ENCODE measurements around the gene CENPH.
A peak's percentile ranks its signal among the peaks of the same experiment; 100 is the strongest.
"Not testable (repeated sequence)": the region's sequence is repeated elsewhere in the genome, so short reads cannot be mapped to it uniquely, and the experiment has no call there.

The CENPH gene

DNA sequence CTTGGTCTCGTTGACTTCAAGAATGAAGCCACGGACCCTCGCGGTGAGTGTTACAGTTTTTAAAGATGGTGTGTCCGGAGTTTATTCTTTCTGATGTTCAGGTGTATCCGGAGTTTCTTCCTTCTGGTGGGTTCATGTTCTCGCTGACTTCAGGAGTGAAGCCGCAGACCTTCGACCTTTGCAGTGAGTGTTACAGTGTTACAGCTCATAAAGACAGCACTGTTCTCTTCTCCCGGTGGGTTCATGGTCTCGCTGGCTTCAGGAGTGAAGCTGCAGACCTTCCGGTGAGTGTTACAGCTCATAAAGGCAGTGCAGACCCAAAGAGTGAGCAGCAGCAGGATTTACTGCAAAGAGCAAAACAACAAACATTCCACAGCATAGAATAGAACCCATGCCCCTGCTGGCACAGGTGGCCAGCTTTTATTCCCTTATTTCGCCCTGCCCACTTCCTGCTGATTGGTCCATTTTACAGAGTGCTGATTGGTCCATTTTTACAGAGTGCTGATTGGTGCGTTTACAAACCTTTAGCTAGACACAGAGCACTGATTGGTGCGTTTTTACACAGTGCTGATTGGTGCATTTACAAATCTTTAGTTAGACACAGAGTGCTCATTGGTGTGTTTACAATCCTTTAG lies 7.6 kb upstream of the CENPH start:
- peaks cover 17% of the 10 kb centered on the region for H3K36me3 Mint-ChIP-seq (ENCODE audit: low read depth)
- H3K9me3 Mint-ChIP-seq; H3K4me3 Mint-ChIP-seq; H3K4me1 Mint-ChIP-seq (ENCODE audit: low read depth); H3K27ac Mint-ChIP-seq; H3K27me3 Mint-ChIP-seq: not testable (repeated sequence)

DNA sequence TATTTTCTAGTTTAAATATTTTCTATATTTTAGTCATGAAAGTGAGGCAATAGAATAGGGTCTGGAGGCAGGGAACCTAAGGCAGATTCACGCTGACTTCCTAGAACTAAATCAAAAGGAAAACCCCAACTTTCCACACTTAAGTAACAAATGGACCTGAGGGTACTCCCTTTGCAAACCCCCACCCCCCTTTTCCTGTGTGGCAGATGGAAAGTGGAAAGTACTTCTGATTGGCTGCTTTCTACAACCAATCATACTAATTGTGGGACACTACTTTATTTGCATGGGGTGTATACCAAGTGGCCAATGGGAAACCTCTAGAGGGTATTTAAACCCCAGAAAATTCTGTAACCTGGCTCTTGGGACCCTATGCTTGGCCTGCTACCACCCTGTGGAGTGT lies 4.8 kb upstream of the CENPH start:
- Mint-ChIP-seq H3K36me3 (ENCODE audit: low read depth) (no peaks in the 10 kb centered on the region), H3K27ac (no peak overlapping the region), H3K4me3 (no peak overlapping the region), H3K4me1 (ENCODE audit: low read depth) (peaks cover 9% of the 10 kb centered on the region), H3K9me3 (no peaks in the 10 kb centered on the region), H3K27me3 (no peaks in the 10 kb centered on the region)

DNA sequence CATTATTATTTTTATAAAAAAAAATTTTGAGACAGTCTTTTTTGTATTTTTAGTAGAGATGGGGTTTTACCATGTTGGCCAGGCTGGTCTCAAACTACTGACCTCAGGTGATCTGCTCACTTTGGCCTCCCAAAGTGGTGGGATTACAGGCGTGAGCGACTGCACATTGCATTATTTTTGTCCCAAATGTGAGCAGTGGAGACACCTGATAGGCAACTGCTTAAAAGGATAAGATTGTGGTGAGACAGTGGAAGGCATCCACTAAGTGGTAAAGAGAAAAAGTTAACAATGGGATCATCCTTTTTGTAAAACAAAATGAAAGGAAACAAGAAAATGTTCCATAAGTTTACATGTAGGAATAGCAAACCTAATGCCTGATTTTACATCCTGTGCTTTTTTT lies 2.0 kb upstream of the CENPH start:
- Mint-ChIP-seq H3K27ac (no peak overlapping the region), H3K9me3 (no peaks in the 10 kb centered on the region), H3K4me1 (ENCODE audit: low read depth) (peaks cover 15% of the 10 kb centered on the region), H3K27me3 (no peaks in the 10 kb centered on the region), H3K36me3 (ENCODE audit: low read depth) (peaks cover 9% of the 10 kb centered on the region), H3K4me3 (peak overlapping the region; percentile 25)

DNA sequence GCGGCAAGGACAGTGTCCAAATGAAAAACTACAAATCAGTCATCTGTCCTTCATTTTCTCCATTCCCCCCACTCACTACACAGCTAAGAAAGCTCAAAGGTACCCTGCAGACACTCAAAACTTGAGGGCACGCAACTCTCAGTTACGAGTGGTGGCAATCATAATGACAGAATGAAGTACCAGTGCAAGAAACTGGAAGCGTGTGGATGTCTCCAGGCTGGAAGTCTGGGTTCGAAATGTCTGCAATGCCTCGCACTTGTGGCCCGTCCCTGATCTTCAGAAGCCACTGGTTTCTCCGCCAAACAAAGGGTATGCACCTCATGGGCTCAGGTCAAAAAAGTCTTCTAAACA lies 597 bp upstream of the CENPH start:
- Mint-ChIP-seq H3K9me3 (no peaks in the 10 kb centered on the region), H3K27me3 (no peaks in the 10 kb centered on the region), H3K4me1 (ENCODE audit: low read depth) (peaks cover 15% of the 10 kb centered on the region), H3K4me3 (peak overlapping the region; percentile 98), H3K36me3 (ENCODE audit: low read depth) (peaks cover 11% of the 10 kb centered on the region), H3K27ac (peak overlapping the region; percentile 96)

DNA sequence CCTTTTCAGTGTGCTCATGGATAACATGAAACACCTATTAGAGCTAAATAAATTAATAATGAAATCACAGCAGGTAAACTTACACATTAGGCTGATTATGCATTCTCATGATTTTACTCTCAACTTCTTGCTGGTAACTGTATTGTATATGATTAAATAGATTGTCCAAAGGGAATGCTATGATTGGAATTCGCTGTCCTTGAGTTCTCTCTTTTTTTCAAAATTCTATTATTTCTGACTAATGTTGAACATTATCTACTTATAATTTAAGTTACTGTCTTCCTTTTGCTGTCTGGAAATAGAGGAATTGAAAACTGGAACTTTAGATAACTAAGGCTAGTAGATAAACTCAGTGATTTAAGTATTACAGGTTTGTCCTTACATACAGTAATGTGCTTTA lies 13.1 kb downstream of the CENPH start:
- no peaks in the 10 kb centered on the region for H3K9me3 Mint-ChIP-seq
- no peaks in the 10 kb centered on the region for H3K4me1 Mint-ChIP-seq (ENCODE audit: low read depth)
- H3K27ac Mint-ChIP-seq = no peak overlapping the region
- H3K36me3 Mint-ChIP-seq (ENCODE audit: low read depth) = peaks cover 50% of the 10 kb centered on the region
- H3K4me3 Mint-ChIP-seq = no peak overlapping the region
- H3K27me3 Mint-ChIP-seq = no peaks in the 10 kb centered on the region

DNA sequence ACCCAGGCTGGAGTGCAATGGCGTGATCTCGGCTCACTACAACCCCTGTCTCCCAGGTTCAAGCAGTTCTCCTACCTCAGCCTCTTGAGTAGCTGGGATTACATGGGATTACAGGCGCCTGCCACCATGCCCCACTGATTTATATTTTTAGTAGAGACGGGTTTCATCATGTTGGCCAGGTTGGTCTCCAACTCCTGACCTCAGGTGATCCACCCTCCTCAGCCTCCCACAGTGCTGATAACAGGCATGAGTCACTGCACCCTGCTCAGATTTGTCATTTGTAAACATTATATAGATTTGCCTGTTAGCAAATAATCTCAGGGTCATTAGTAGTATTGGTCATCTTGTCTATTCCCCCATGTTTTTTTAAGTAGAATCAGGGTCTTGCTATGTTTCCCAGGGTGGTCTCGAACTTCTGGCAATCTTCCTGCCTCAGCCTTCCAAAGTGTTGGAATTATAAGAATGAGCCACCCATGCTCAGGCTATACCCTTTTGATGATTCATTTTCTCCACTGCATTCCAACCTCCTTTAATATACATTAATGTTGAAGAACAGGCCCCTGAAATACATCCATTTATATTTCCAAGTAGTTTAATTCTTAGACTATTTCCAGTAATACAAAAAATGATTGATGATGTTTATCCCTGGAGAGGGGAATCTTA lies 17.3 kb downstream of the CENPH start:
- peaks cover 33% of the 10 kb centered on the region for H3K36me3 Mint-ChIP-seq (ENCODE audit: low read depth)
- no peaks in the 10 kb centered on the region for H3K27me3 Mint-ChIP-seq
- no peak overlapping the region for H3K4me3 Mint-ChIP-seq
- no peaks in the 10 kb centered on the region for H3K9me3 Mint-ChIP-seq
- H3K4me1 Mint-ChIP-seq (ENCODE audit: low read depth) = no peaks in the 10 kb centered on the region
- no peak overlapping the region for H3K27ac Mint-ChIP-seq

DNA sequence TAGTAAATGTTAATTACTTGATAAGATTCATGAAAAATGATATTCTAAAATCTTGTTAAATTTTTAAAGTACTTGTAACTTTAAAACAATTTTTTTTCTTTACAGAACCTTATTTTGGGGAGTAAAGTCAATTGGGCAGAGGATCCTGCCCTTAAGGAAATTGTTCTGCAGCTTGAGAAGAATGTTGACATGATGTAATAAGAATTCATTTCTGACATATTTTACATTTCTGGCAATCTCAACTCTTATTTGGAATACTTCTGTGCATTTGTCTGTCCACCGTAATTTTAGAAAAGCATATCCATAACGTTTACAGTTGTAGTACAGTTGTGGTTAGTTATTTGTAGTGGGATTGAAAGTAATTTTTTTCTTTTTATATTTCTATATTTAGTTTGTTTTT lies 20.2 kb downstream of the CENPH start:
- Mint-ChIP-seq H3K9me3 (no peaks in the 10 kb centered on the region), H3K36me3 (ENCODE audit: low read depth) (peaks cover 28% of the 10 kb centered on the region), H3K4me1 (ENCODE audit: low read depth) (no peaks in the 10 kb centered on the region), H3K27ac (no peak overlapping the region), H3K27me3 (no peaks in the 10 kb centered on the region), H3K4me3 (no peak overlapping the region)

DNA sequence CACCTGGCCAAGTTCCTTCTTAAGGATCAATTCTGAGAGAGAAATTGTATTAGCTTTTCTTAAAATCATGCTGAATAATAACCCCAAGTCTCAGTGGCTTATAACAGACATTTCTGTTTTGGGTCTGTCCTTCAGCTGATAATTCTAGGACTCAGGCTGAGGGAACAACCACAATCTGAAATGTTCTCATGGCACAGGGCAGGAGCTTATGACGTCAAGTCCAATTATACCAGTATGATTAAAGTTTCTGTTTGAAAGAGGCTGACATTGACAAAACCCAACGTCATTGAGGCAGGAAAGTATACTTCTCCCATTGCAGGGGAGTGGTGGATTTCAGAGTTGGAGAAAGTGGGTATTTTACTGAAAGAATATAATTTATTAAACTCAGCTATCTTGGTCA lies 21.8 kb downstream of the CENPH start:
- Mint-ChIP-seq H3K9me3 (no peaks in the 10 kb centered on the region), H3K27me3 (no peaks in the 10 kb centered on the region), H3K4me1 (ENCODE audit: low read depth) (peaks cover 4% of the 10 kb centered on the region), H3K36me3 (ENCODE audit: low read depth) (peaks cover 33% of the 10 kb centered on the region), H3K27ac (no peak overlapping the region), H3K4me3 (no peak overlapping the region)

DNA sequence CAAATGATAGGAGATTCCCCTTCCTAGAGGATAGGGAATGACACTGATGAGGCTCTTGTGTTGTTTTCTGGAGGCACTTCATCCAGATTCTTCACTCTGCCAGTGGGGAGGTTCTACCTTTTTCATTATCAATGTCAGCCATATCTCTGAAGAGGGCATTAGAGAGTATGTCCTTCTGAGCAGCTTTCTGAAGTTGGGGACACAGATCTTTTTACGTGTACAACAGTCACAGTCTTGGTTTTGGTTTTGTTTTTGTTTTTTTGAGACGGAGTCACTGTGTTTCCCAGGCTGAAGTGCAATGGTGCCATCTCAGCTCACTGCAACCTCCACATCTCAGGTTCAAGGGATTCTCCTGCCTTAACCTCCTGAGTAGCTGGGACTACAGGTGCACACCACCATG lies 22.6 kb downstream of the CENPH start:
- no peak overlapping the region for H3K27ac Mint-ChIP-seq
- H3K36me3 Mint-ChIP-seq (ENCODE audit: low read depth) = peaks cover 27% of the 10 kb centered on the region
- H3K27me3 Mint-ChIP-seq = no peaks in the 10 kb centered on the region
- H3K9me3 Mint-ChIP-seq = no peaks in the 10 kb centered on the region
- H3K4me3 Mint-ChIP-seq = no peak overlapping the region
- peaks cover 6% of the 10 kb centered on the region for H3K4me1 Mint-ChIP-seq (ENCODE audit: low read depth)

DNA sequence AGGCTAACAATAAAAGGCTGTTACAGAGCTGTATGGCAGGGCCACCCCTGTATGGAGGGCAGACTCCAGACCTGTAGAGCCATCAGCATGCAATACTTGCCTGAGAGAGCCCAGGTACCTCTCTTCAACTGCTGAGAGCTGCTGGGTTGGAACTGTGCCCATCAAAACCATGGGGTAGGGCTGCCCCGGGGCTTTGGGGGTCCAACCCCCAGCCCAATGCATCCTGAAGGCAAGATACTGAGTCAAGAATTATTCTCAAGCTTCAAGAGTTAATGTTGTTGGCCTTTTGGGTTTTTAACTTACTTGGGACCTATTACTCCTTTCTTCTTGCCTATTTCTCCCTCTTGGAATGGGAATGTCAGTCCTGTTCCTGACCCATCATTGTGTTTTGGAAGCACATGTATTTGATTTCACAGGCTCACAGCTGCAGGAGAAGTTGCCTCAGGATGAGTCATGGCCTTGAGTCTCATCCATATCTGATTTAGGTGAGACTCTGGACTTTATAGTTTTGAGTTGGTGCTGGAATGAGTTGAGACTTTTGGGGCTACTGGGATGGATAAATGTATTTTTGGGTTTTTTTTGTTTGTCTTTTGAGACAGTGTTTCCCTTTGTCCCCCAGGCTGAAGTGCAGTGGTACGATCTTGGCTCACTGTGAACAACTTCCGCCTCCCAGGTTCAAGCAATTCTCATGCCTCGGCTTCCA lies 24.3 kb downstream of the CENPH start:
- Mint-ChIP-seq H3K36me3 (ENCODE audit: low read depth) (peaks cover 20% of the 10 kb centered on the region), H3K9me3 (no peaks in the 10 kb centered on the region), H3K27ac (no peak overlapping the region), H3K4me1 (ENCODE audit: low read depth) (peaks cover 11% of the 10 kb centered on the region), H3K4me3 (no peak overlapping the region), H3K27me3 (no peaks in the 10 kb centered on the region)

DNA sequence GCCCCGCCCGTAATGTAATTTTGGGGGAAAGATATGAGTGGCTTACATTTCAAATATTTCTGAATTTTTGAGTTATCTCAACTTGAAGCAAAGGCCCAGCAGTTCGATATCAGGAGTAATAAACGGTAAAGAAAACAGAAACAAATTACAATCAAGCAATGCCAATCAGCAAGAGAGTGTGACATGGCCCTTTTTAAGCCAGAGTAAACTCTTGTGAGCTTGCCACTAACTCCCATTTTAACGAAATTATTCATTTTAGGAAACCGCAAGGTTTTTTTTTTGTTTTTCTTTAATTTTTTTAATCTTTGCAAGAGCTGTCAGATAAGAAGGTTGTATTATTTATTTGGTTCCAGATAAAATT lies 27.7 kb downstream of the CENPH start:
- peaks cover 24% of the 10 kb centered on the region for H3K4me1 Mint-ChIP-seq (ENCODE audit: low read depth)
- no peaks in the 10 kb centered on the region for H3K9me3 Mint-ChIP-seq
- no peaks in the 10 kb centered on the region for H3K27me3 Mint-ChIP-seq
- H3K4me3 Mint-ChIP-seq = peak overlapping the region; percentile 99
- peak overlapping the region; percentile 80 for H3K27ac Mint-ChIP-seq
- peaks cover 10% of the 10 kb centered on the region for H3K36me3 Mint-ChIP-seq (ENCODE audit: low read depth)

DNA sequence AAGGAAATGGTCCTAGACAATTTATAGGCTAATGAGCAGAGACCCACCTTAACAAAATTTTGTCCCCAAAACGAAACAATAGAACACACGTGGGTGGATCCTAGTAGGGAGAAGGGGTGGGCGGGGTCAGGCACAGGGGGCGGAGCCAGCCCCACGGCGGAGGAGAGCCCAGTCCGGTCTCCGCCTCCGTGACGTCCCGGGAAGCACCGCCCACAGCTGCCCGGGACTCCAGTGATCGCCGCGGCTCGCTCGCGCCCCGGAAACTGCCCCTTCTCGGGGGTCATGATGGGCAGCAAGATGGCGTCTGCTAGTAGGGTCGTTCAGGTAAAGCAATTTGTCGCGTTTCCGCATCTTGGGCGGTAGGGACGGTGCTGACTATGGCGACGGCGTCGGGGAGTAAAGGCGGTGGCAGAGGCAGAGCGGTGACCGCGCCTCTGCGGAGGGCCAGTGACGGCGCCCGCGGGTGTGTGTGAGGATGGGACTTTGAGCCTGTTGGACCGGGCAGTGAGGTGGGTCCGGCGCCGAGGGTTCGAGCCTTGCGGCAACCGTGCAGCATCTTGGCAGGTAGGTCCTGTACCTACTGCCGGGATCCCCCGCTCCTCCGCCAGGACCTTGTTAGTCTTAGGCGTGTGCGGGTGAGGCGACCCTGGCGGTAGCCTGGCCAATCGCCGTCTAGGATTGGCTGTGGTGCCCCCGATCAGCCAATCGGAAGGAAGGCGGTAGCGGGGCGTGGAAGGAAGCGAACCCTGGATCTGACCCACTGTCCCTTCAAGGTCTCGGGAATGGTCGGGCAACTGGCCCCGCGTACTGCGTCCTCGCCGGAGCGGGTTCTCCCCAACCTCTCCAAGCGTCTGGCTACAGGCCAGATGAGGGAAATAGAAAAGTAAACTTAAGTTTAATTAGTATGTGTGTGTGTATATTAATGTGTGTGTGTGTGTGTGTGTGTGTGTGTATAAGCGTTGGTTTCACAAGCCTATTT lies 28.5 kb downstream of the CENPH start:
- Mint-ChIP-seq H3K4me1 (ENCODE audit: low read depth) (peaks cover 26% of the 10 kb centered on the region), H3K4me3 (peak overlapping the region; percentile 99), H3K9me3 (no peaks in the 10 kb centered on the region), H3K36me3 (ENCODE audit: low read depth) (peaks cover 7% of the 10 kb centered on the region), H3K27me3 (no peaks in the 10 kb centered on the region), H3K27ac (peak overlapping the region; percentile 94)

DNA sequence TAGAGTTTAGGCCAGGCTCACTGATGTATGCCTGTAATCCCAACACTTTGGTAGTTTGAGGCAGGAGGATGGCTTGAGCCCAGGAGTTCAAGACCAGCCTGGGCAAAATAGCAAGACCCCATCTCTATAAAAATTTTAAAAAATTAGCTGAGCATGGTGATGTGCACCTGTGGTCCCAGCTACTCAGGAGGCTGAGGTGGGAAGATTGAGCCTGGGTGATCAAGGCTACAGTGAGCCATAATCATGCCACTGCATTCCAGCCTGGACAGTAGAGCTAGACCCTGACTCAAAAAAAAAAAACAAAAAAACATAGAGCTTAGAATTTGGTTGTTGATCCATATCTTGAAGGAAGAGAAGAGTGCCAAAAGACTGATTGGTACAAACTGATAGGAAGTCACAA lies 30.6 kb downstream of the CENPH start:
- no peak overlapping the region for H3K4me3 Mint-ChIP-seq
- no peaks in the 10 kb centered on the region for H3K27me3 Mint-ChIP-seq
- no peaks in the 10 kb centered on the region for H3K9me3 Mint-ChIP-seq
- no peak overlapping the region for H3K27ac Mint-ChIP-seq
- H3K36me3 Mint-ChIP-seq (ENCODE audit: low read depth) = peaks cover 2% of the 10 kb centered on the region
- H3K4me1 Mint-ChIP-seq (ENCODE audit: low read depth) = peaks cover 26% of the 10 kb centered on the region

DNA sequence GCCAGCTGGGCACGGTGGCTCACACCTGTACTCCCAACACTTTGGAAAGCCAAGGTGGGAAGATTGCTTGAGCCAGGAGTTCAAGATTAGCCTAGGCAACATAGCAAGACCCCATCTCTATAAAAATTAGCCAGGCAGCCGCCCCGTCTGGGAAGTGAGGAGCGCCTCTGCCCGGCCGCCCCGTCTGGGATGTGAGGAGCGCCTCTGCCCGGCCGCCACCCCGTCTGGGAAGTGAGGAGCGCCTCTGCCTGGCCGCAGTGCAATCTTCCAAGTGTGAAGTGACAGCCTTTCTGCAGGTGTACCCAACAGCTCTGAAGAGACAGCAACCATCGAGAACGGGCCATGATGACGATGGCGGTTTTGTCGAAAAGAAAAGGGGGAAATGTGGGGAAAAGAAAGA lies 31.0 kb downstream of the CENPH start:
- H3K27ac Mint-ChIP-seq; H3K36me3 Mint-ChIP-seq (ENCODE audit: low read depth); H3K9me3 Mint-ChIP-seq; H3K27me3 Mint-ChIP-seq; H3K4me3 Mint-ChIP-seq: not testable (repeated sequence)
- H3K4me1 Mint-ChIP-seq (ENCODE audit: low read depth) = peaks cover 26% of the 10 kb centered on the region

DNA sequence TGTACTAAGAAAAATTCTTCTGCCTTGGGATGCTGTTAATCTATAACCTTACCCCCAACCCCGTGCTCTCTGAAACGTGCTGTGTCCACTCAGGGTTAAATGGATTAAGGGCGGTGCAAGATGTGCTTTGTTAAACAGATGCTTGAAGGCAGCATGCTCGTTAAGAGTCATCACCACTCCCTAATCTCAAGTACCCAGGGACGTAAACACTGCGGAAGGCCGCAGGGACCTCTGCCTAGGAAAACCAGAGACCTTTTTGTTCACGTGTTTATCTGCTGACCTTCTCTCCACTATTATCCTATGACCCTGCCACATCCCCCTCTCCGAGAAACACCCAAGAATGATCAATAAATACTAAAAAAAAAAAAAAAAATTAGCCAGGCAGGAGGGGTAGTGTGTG lies 31.4 kb downstream of the CENPH start:
- H3K9me3 Mint-ChIP-seq; H3K4me3 Mint-ChIP-seq; H3K36me3 Mint-ChIP-seq (ENCODE audit: low read depth); H3K27me3 Mint-ChIP-seq; H3K27ac Mint-ChIP-seq: not testable (repeated sequence)
- H3K4me1 Mint-ChIP-seq (ENCODE audit: low read depth) = peaks cover 26% of the 10 kb centered on the region
